Measurements from ENCODE around the gene ELMO1.

ELMO1 gene

GRCh38 chr7:37076668-37077067, 372.0 kb downstream of the ELMO1 start:
- DNase-seq = no peak

GRCh38 chr7:37074370-37074769, 374.3 kb downstream of the ELMO1 start:
- DNase-seq = no peak

- no peak for DNase-seq
Observed at GRCh38 chr7:37071124-37071523, 377.5 kb downstream of the ELMO1 start.

- DNase-seq = no peak
Observed at GRCh38 chr7:37070471-37070870, 378.2 kb downstream of the ELMO1 start.

GRCh38 chr7:37070031-37070430, 378.6 kb downstream of the ELMO1 start:
- no peak for DNase-seq

GRCh38 chr7:37069336-37069735, 379.3 kb downstream of the ELMO1 start:
- DNase-seq = no peak

- DNase-seq = no peak
Observed at GRCh38 chr7:37068902-37069301, 379.8 kb downstream of the ELMO1 start.

GRCh38 chr7:37068038-37068437, 380.6 kb downstream of the ELMO1 start:
- DNase-seq = no peak

GRCh38 chr7:37065779-37066271, 382.8 kb downstream of the ELMO1 start:
- peak; percentile 54 for DNase-seq

GRCh38 chr7:37062560-37062859, 386.2 kb downstream of the ELMO1 start:
- DNase-seq = no peak

- DNase-seq = no peak
Observed at GRCh38 chr7:37061849-37062559, 386.7 kb downstream of the ELMO1 start.

GRCh38 chr7:37056234-37056912, 392.3 kb downstream of the ELMO1 start:
- DNase-seq = no peak

- DNase-seq = no peak
Observed at GRCh38 chr7:37054624-37055241, 393.9 kb downstream of the ELMO1 start.

GRCh38 chr7:37052705-37053104, 396.0 kb downstream of the ELMO1 start:
- DNase-seq = peak; percentile 69

GRCh38 chr7:37050801-37051200, 397.9 kb downstream of the ELMO1 start:
- no peak for DNase-seq

GRCh38 chr7:37048674-37049073, 400.0 kb downstream of the ELMO1 start:
- DNase-seq = no peak

- DNase-seq = no peak
Observed at GRCh38 chr7:37047260-37047659, 401.4 kb downstream of the ELMO1 start.

GRCh38 chr7:37046531-37047079, 402.1 kb downstream of the ELMO1 start:
- DNase-seq = no peak

- DNase-seq = no peak
Observed at GRCh38 chr7:37045681-37046179, 402.9 kb downstream of the ELMO1 start.

- DNase-seq = no peak
Observed at GRCh38 chr7:37041461-37041860, 407.2 kb downstream of the ELMO1 start.

- DNase-seq = no peak
Observed at GRCh38 chr7:37040330-37040729, 408.3 kb downstream of the ELMO1 start.

GRCh38 chr7:37039131-37039749, 409.4 kb downstream of the ELMO1 start:
- no peak for DNase-seq

- no peak for DNase-seq
Observed at GRCh38 chr7:37038706-37039105, 410.0 kb downstream of the ELMO1 start.
